Smooth muscle cell (in vitro differentiated cells): Measurements from ENCODE around the gene TLR3. TPM values are rescaled to one million over a fixed set of nuclear protein-coding genes. Genes with fewer than 3 reads are reported as not detected.

Experiments used
- DNase-seq: peaks from one replicate; lab custom pipeline; 2025; ENCODE audit not compliant: unreplicated experiment; lab: John Stamatoyannopoulos, UW
- H2AFZ ChIP-seq: fragments of 200-600 bp; sonication (generic); 2 replicates; pipeline ENCODE4 v1.6.0; 2016; ENCODE audit warnings: antibody characterized with exemption, low read depth, mild to moderate bottlenecking
- H3F3A ChIP-seq: fragments of 200-600 bp; sonication (generic); 2 replicates; pipeline ENCODE4 v1.6.0; 2017; ENCODE audit warnings: antibody characterized with exemption, low read depth
- H3K27ac ChIP-seq: fragments of 200-600 bp; sonication (generic); 2 replicates; pipeline ENCODE4 v1.5.1; 2016; ENCODE audit warnings: low read depth, mild to moderate bottlenecking
- H3K27me3 ChIP-seq: fragments of 200-600 bp; sonication (generic); 2 replicates; pipeline ENCODE4 v1.6.1; 2016; ENCODE audit warnings: low read depth, mild to moderate bottlenecking
- H3K36me3 ChIP-seq: fragments of 200-600 bp; sonication (generic); 2 replicates; pipeline ENCODE4 v1.5.1; 2016; ENCODE audit warnings: low read depth
- H3K4me1 ChIP-seq: fragments of 200-600 bp; sonication (generic); 2 replicates; pipeline ENCODE4 v1.5.1; 2016; ENCODE audit warnings: low read depth
- H3K4me2 ChIP-seq: fragments of 200-600 bp; sonication (generic); 2 replicates; pipeline ENCODE4 v1.6.0; 2016; ENCODE audit warnings: mild to moderate bottlenecking
- H3K4me3 ChIP-seq: fragments of 200-600 bp; sonication (generic); 2 replicates; pipeline ENCODE4 v1.5.1; 2016; ENCODE audit warnings: mild to moderate bottlenecking
- H3K79me2 ChIP-seq: fragments of 200-600 bp; sonication (generic); 2 replicates; pipeline ENCODE4 v1.6.0; 2016; ENCODE audit warnings: low read depth, mild to moderate bottlenecking
- H3K9ac ChIP-seq: fragments of 200-600 bp; sonication (generic); 2 replicates; pipeline ENCODE4 v1.6.0; 2016; ENCODE audit warnings: low read depth
- H3K9me3 ChIP-seq: fragments of 200-600 bp; sonication (generic); replicated peaks from 2 replicates; pipeline ENCODE4 v1.5.1; 2016; ENCODE audit warnings: low read depth
- H4K20me1 ChIP-seq: fragments of 200-600 bp; sonication (generic); 2 replicates; pipeline ENCODE4 v1.6.0; 2016; ENCODE audit warnings: low read depth
- CTCF ChIP-seq: fragments of 200-600 bp; sonication (generic); IDR thresholded peaks from 2 replicates; pipeline ENCODE4 v1.5.1; 2017; ENCODE audit warnings: borderline replicate concordance, mild to moderate bottlenecking, antibody characterized with exemption; ENCODE audit not compliant: insufficient read depth, poor library complexity, severe bottlenecking
- WGBS: methylation state at CpG from one replicate; pipeline ENCODE4 v1.1.7; 2016; ENCODE audit warnings: low lambda C conversion rate; 5-methylcytosine and 5-hydroxymethylcytosine counted together
- polyA plus RNA-seq: library from polyadenylated mRNA; unstranded; fragments of >200 nt; fragmentation: Nextera tagmentation; extraction: Ambion mirVana; gene quantifications from 2 replicates; pipeline ENCODE4 v1.2.1, GENCODE V29; 2016
- total RNA-seq: library from RNA; depleted of rRNA; stranded (reverse); fragments of >200 nt; gene quantifications from 2 replicates; pipeline ENCODE4 v1.2.3, GENCODE V29; 2014

Gene TLR3
- total and polyA plus RNA-seq, 2 experiments from 2014 or later = 0.40 to 1.3 TPM

- peak overlapping the region; percentile 21 for H2AFZ ChIP-seq
- H3K79me2 ChIP-seq = no peaks in the 10 kb centered on the region
- peaks cover 12% of the 10 kb centered on the region for H3K4me1 ChIP-seq
- no peaks in the 10 kb centered on the region for H3K9me3 ChIP-seq
- peak overlapping the region; percentile 88 for H3K4me2 ChIP-seq
- no peaks in the 10 kb centered on the region for H3F3A ChIP-seq
- no peaks in the 10 kb centered on the region for H4K20me1 ChIP-seq
- peaks cover 41% of the 10 kb centered on the region for H3K27me3 ChIP-seq
- no peak for TF ChIP-seq CTCF
- H3K9ac ChIP-seq = peak overlapping the region; percentile 70
- no peak for DNase-seq
- 5% methylated on average over 34 of the region's 83 CpGs for WGBS
- peak overlapping the region; percentile 48 for H3K4me3 ChIP-seq
- no peaks in the 10 kb centered on the region for H3K36me3 ChIP-seq
- no peak overlapping the region for H3K27ac ChIP-seq
Measured at GRCh38 chr4:186104890-186105646, 36.1 kb downstream of the TLR3 start.

GRCh38 chr4:186105647-186106321 lies 36.8 kb downstream of the TLR3 start:
- H3K79me2 ChIP-seq = no peaks in the 10 kb centered on the region
- no peaks in the 10 kb centered on the region for H3K36me3 ChIP-seq
- H3K27me3 ChIP-seq = peaks cover 41% of the 10 kb centered on the region
- WGBS = 21% methylated on average over 17 of the region's 17 CpGs
- DNase-seq = no peak
- peaks cover 12% of the 10 kb centered on the region for H3K4me1 ChIP-seq
- no peaks in the 10 kb centered on the region for H4K20me1 ChIP-seq
- no peaks in the 10 kb centered on the region for H3F3A ChIP-seq
- no peak for TF ChIP-seq CTCF
- peak overlapping the region; percentile 22 for H3K27ac ChIP-seq
- peak overlapping the region; percentile 48 for H3K4me3 ChIP-seq
- H3K9me3 ChIP-seq = no peaks in the 10 kb centered on the region
- H3K4me2 ChIP-seq = peak overlapping the region; percentile 88
- peak overlapping the region; percentile 21 for H2AFZ ChIP-seq
- peak overlapping the region; percentile 70 for H3K9ac ChIP-seq

GRCh38 chr4:186107947-186108346 lies 39.0 kb downstream of the TLR3 start:
- Histone ChIP-seq H3K4me1 (peaks cover 12% of the 10 kb centered on the region), H3K9me3 (no peaks in the 10 kb centered on the region), H3K9ac (no peak overlapping the region), H3F3A (no peaks in the 10 kb centered on the region), H3K36me3 (no peaks in the 10 kb centered on the region), H3K4me2 (no peak overlapping the region), H3K4me3 (no peak overlapping the region), H3K27me3 (peaks cover 35% of the 10 kb centered on the region), H3K27ac (no peak overlapping the region), H4K20me1 (no peaks in the 10 kb centered on the region), H2AFZ (no peak overlapping the region), H3K79me2 (no peaks in the 10 kb centered on the region)
- no peak for DNase-seq
- 89% methylated on average over 4 of the region's 4 CpGs for WGBS
- no peak for TF ChIP-seq CTCF

GRCh38 chr4:186108391-186108790 lies 39.4 kb downstream of the TLR3 start:
- Histone ChIP-seq H3F3A (no peaks in the 10 kb centered on the region), H3K9me3 (no peaks in the 10 kb centered on the region)
- no peak for DNase-seq

More at GRCh38 chr4:186108391-186108790, 39.4 kb downstream of the TLR3 start:
- 79% methylated on average over 3 of the region's 3 CpGs for whole genome bisulfite sequencing
- H2AFZ ChIP-seq = no peak overlapping the region
- no peak overlapping the region for H3K4me3 ChIP-seq
- no peaks in the 10 kb centered on the region for H3K79me2 ChIP-seq
- no peaks in the 10 kb centered on the region for H3K36me3 ChIP-seq
- no peak overlapping the region for H3K4me2 ChIP-seq
- H3K4me1 ChIP-seq = peaks cover 12% of the 10 kb centered on the region
- no peak overlapping the region for H3K27ac ChIP-seq
- H4K20me1 ChIP-seq = no peaks in the 10 kb centered on the region
- TF ChIP-seq CTCF = no peak
- H3K27me3 ChIP-seq = peaks cover 31% of the 10 kb centered on the region
- H3K9ac ChIP-seq = no peak overlapping the region
